Measurements from ENCODE around the gene VAMP8. TPM values are rescaled to one million over a fixed set of nuclear protein-coding genes. Genes with fewer than 3 reads are reported as not detected.

The VAMP8 gene
- total and polyA plus RNA-seq, 10 of the 15 experiments (the other 5 are each of a cell fraction or from before 2014, with no cell fraction given) = 93.6 to 744 (median 217) TPM

DNA sequence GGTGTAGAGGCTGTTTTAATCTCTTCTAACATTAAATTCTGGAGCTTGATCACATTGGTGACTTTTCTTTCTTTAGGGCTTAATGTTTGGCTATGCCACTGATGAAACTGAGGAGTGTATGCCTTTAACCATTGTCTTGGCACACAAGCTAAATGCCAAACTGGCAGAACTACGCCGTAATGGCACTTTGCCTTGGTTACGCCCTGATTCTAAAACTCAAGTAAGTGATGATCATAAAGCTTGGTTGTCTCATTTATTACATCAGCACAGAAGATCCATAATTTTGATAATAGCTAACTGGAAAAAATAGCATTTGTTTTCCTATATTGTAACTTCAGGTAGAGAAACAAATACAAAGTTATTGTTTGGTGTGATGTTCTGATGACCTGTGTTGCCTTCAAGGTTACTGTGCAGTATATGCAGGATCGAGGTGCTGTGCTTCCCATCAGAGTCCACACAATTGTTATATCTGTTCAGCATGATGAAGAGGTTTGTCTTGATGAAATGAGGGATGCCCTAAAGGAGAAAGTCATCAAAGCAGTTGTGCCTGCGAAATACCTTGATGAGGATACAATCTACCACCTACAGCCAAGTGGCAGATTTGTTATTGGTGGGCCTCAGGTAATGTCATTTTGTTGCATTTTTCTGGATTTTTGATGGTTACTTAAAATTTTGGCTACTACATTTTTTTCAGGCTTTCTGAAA is 35.5 kb upstream of the VAMP8 start:
- peak overlapping the region; percentile 86 for H3K4me2 ChIP-seq (ENCODE audit: control insufficient read depth, insufficient read depth)
- no peak overlapping the region for H2AFZ ChIP-seq (ENCODE audit: control insufficient read depth, low read depth, low read length)
- intact Hi-C loops (cut with micrococcal nuclease; ENCODE audit: unreplicated experiment) (no loop called here), in situ Hi-C loops (cut with MboI) (no loop called here)
- FAIRE-seq = no peak
- no peak for DNase-seq (ENCODE audit: low read depth, low spot score)
- peak overlapping the region; percentile 86 for H3K4me3 ChIP-seq
- H3K36me3 ChIP-seq (ENCODE audit: control insufficient read depth in 2 of 2, insufficient read depth in 2 of 2, low read length in 1 of 2) = peaks cover 6 to 28% of the 10 kb centered on the region in 2 experiments
- SMC1A ChIA-PET (ENCODE audit: uncharacterized antibody, unreplicated experiment) = interaction anchor here (1.0 to 8.2 kb wide), 10 partner anchors 9 to 122 kb away, joined by 3 to 86 read pairs (median 6); partner anchors contain the start of genes SH2D6 and VAMP8
- no TSS peak for BruUV-seq (replicated peaks)
- H4K20me1 ChIP-seq (ENCODE audit: control insufficient read depth, insufficient read depth) = peaks cover 4% of the 10 kb centered on the region; the same call in 1 of the 2 replicates
- ATAC-seq = no peak
- no peak overlapping the region for H3K27ac ChIP-seq (ENCODE audit: control insufficient read depth, insufficient read depth)
- peaks cover 59% of the 10 kb centered on the region for H3K79me2 ChIP-seq (ENCODE audit: control insufficient read depth, insufficient read depth, low read length)
- CTCF ChIA-PET = interaction anchor here (1.0 to 10.9 kb wide), 6 partner anchors 11 to 153 kb away, joined by 3 to 134 read pairs (median 5); partner anchors contain the start of gene USP39
- POLR2A ChIA-PET = interaction anchor here (0.7 to 2.6 kb wide), 8 partner anchors 9 to 123 kb away, joined by 3 to 15 read pairs (median 4); partner anchors contain the start of genes GGCX and SH2D6
- TF ChIP-seq POU2F2 (IDR thresholded peaks at IDR 0.05; ENCODE audit: borderline replicate concordance, low read depth, low read length) (no peak), ATF2 (IDR thresholded peaks at IDR 0.05; ENCODE audit: low read length) (0 out of 2 replicates have a peak, but pooled peaks have one; percentile 3), POLR2AphosphoS5 (IDR thresholded peaks at IDR 0.05; ENCODE audit: low read length) (peak; percentile 53), POLR2AphosphoS2 (IDR thresholded peaks at IDR 0.05; ENCODE audit: low read depth, low read length) (peak; percentile 59; the same call in 1 of the 2 replicates)
- TF ChIP-seq, protein P1, sequence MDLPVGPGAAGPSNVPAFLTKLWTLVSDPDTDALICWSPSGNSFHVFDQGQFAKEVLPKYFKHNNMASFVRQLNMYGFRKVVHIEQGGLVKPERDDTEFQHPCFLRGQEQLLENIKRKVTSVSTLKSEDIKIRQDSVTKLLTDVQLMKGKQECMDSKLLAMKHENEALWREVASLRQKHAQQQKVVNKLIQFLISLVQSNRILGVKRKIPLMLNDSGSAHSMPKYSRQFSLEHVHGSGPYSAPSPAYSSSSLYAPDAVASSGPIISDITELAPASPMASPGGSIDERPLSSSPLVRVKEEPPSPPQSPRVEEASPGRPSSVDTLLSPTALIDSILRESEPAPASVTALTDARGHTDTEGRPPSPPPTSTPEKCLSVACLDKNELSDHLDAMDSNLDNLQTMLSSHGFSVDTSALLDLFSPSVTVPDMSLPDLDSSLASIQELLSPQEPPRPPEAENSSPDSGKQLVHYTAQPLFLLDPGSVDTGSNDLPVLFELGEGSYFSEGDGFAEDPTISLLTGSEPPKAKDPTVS (IDR thresholded peaks at IDR 0.05; ENCODE audit: low read depth, low read length) = no peak
- RAD21 ChIA-PET (ENCODE audit: unreplicated experiment) = interaction anchor here (0.9 to 6.2 kb wide), 5 partner anchors 9 to 150 kb away, joined by 3 to 43 read pairs (median 4); partner anchors contain the start of gene SH2D6
- H3K9ac ChIP-seq (ENCODE audit: control insufficient read depth, insufficient read depth, low read length) = no peak overlapping the region
- no peaks in the 10 kb centered on the region; the same call in 2 of the 3 replicates for H3K9me3 ChIP-seq (replicated peaks; ENCODE audit: control insufficient read depth, insufficient read depth, low read length)
- no peaks in the 10 kb centered on the region for H3K27me3 ChIP-seq (replicated peaks in 1 of 2; ENCODE audit: control insufficient read depth in 2 of 2, insufficient read depth in 2 of 2, low read length in 1 of 2)
- no peaks in the 10 kb centered on the region for H3K4me1 ChIP-seq (ENCODE audit: control insufficient read depth, insufficient read depth, low read length)
- WGBS (ENCODE audit: insufficient coverage, insufficient replicate concordance, low lambda C conversion rate, missing lambda C conversion rate) = 79% methylated on average over 5 of the region's 5 CpGs

Data from GM12878 (cell line).